Measurements from ENCODE around the gene SPOPL.
A peak's percentile ranks its signal among the peaks of the same experiment; 100 is the strongest.
"Not testable (repeated sequence)": the region's sequence is repeated elsewhere in the genome, so short reads cannot be mapped to it uniquely, and the experiment has no call there.

The SPOPL gene

DNA sequence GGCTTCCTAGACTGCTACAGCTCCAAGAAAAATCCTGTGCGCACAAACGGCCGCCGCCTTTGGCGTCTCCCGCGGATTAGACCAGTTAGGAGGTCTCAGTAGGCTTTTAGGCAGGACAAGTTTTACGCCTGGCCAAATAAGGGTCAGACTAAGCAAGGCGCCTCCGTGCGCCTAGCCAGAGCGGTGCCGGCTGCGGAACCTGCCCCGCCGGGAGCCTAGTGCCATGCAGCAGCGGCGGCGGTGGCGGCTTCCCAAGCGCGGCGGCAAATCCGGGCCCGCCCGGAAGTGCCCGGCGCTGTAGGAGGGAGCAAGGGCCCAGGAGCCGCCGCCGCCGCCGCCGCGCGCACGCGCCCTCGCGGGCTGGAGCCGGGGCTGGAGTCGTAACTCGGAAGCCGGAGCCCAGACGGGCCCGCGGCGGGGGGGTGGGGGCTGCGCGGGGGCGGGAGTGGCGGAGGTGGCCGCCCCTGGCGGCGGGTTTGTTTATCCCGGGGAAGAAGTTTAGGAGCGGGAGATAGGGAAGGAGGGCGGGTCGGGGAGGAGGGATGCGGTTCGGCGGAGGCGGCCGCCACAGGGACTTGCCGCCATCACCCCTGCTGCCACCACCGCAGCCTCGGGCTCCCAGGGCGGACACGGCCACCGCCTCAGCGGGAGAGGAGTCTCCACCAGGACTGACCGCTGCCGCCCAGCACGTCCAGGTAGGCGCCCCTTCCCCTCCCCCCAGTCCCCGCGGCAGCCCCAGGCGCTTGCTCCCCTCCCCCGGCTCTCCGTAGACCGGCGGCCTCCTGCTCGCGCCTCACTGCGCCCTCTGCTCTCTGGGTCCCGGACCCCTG, at the start of gene SPOPL:
Gene SPOPL, plus strand, starts transcription at position 346 of the 830 bp plus-strand sequence. CDS start 48,447 bp downstream, outside the sequence.
- DNase-seq (ENCODE audit: low read depth in 3 of 3) = peak; percentile 72 to 74 (median 73)

DNA sequence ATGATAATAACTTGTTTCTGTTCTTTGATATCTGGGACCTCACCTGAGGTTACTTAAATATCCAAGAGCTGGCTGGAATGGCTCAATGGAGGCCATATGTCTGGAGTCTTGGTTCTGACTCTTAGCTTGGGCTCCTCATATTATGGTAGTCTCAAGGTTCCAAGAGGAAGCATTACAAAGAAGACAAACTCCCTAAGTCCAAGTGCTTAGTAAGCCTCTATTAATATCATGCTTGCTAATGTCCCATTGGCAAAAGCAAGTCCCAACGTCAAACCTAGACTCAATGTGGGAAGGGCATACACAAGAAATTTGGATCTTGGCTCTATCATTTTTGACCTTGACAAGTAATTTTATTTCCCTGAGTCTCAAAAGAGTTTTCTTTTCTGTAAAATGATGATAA, 49.2 kb upstream of the SPOPL start:
- DNase-seq (ENCODE audit: low read depth in 3 of 3) = no peak

DNA sequence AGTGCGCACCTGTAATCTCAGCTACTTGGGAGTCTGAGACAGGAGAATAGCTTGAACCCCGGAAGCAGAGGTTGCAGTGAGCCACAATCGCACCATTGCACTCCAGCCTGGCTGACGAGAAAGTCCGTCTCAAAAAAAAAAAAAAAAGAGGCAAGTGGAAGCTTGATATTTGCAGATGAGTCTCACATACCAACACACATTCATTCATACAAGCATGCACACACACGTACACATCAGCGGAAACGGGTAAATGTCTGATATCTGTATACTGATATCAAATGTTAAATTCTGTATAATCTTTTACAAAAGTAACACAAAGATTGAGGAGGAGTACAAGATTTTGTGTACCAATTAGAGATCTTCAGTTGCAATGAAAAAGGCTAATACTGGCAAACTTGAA, 47.8 kb upstream of the SPOPL start:
- no peak for DNase-seq (ENCODE audit: low read depth in 3 of 3)

DNA sequence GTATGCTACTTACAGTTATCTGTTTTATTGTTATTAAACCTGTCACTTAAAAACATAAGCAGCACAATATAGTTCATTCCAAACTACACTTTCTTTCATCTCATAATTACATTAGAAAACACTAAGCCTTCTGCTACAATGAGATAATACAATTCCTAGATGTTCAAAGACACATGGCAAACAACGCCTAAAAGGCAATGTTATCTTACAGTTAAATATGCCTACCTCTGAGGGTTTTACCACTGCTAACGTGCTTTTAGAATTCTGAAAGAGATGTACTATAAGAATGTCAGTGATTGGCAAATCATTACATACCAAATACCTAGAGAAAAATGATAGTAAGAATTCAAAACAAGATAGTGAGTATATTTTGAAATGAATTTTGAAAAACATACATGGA, 46.8 kb upstream of the SPOPL start:
- no peak for DNase-seq (ENCODE audit: low read depth in 3 of 3)

DNA sequence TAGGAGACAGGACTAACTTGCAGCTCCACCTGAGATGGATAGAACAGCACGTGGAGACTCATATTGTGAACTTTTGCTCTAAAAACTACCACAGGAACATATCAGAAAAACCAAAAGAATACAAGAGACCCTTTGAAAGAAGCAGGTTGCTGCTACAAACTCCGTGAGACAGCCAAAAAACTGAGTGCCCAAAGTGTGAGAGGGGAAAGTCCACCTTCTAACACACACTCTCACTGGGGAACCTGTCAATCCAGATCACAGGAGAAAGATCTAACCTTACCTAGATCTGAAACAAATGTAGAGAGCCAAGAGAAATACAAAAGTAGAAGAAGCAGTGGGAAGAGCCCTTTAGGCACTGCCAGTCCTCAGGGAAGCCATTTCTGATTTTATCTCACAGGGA, 46.3 kb upstream of the SPOPL start:
- DNase-seq (ENCODE audit: low read depth in 3 of 3) = no peak

DNA sequence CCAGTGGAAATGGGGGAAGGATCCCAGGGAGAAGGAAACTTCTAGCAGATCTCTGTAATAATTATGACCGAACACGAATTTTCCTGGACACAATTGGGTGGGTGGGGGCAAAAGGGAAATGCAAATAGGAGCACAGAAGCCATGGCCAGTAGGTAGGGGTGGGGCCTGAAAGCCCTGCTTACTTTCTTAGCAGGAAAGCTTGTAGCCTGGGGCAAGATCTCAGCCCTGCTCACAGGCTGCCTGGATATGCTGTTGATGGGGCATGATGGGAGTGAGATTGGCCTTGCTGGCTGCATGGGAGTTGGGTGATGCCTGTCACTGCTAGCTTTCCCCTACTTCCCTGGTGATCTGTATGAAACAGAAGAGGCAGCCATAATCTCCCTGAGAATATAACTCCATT, 45.9 kb upstream of the SPOPL start:
- DNase-seq (ENCODE audit: low read depth in 3 of 3) = no peak

DNA sequence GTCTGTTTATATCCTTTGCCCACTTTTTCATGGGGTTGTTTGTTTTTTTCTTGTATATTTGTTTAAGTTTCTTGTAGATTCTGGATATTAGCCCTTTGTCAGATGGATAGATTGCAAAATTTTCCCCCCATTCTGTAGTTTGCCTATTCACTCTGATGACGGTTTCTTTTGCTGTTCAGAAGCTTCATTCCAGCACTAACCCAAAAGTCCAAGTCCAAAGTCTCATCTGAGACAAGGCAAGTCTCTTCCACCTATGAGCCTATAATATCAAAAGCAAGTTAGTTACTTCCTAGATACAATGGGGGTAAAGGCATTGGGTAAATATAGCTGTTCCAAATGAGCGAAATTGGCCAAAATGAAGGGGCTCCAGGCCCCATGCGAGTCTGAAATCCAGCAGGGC, 38.9 kb upstream of the SPOPL start:
- DNase-seq (ENCODE audit: low read depth in 3 of 3) = not testable (repeated sequence)

DNA sequence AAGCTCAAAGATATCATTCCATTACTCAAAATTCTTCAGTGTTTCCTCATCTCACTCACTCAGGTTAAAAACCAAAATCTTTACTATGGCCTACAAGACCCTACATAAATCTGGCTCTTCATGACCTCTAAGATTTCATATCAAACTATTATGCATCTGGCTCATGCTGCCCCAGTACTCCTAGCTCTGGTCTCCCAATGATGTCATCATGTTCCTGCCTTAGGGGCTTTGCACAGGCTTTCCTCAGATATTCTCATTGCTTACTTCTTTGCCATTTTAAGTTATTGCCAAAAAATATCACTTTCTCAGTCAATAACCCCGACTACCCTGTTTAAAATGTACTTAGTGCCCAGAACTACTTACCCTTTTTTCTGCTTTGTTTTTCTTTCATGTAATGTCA, 33.0 kb upstream of the SPOPL start:
- no peak for DNase-seq (ENCODE audit: low read depth in 3 of 3)

DNA sequence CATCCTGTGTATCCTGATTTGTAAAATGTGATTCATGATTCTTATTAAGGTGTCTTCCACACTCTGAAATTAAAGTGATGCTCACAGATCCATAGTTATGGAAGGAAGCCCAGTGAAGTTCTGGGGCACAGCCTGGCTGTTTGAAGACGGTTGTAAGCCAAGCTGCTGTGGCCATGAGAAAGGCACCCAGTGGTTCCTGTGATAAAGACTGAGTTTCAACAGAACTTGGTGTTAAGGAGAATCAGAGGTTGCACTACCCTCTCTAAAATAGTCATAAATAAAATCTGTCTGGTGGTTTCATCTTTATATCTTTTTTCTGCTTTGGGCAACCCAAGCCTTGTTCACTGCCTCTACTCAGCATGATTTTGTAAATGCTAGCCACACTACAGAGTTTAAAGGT, 32.2 kb upstream of the SPOPL start:
- no peak for DNase-seq (ENCODE audit: low read depth in 3 of 3)

DNA sequence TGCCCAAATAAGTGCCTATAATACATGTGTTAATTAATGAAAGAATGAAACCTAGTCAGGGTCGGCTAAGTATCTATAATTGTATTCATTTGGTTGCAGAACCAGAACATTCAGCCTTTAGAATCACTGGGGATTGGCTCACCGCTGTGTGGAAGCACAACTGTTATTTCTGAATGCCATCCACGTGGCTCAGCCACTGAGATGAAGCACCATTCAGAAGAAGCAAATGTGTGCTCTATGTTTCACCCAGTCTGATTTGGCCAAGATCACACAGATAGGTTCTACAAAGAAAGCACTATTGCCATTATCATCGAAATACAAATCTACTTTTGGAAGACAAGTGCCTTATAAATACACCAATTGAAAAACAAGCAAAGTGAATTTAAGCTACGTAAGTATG, 30.6 kb upstream of the SPOPL start:
- DNase-seq (ENCODE audit: low read depth in 3 of 3) = no peak

DNA sequence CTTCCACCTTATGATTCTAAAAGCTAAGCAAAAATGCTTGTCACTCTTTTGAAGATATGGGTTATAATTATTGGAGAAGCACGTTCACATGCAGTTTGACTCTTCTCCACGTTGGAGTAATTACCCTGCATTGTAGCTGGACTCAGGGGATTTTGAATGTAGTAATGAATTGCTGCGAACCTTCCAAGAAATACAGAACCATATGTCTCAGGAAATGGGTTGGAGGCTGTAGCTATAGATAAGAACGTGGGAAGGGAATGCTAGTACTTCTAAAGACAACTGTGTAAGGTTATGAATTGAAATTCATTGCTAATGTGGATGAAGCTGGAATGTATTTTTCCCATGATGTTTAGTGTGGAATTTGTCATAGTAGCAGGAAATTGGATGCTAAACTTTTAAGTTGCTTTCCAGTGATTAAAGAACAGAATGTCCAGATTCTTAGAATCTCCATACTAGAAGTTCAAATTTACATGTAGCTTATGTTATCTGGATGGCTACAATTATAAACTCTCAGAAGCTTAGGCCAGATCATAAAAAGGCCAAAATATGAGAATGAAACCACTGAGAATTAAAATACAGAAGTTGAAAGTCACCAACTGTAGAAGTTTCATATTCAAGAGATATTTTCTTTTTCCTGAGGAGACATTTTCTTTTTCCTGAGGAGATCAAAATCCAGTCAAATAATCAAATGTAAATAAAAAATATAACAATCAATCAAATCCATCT, 27.3 kb upstream of the SPOPL start:
- no peak for DNase-seq (ENCODE audit: low read depth in 3 of 3)

DNA sequence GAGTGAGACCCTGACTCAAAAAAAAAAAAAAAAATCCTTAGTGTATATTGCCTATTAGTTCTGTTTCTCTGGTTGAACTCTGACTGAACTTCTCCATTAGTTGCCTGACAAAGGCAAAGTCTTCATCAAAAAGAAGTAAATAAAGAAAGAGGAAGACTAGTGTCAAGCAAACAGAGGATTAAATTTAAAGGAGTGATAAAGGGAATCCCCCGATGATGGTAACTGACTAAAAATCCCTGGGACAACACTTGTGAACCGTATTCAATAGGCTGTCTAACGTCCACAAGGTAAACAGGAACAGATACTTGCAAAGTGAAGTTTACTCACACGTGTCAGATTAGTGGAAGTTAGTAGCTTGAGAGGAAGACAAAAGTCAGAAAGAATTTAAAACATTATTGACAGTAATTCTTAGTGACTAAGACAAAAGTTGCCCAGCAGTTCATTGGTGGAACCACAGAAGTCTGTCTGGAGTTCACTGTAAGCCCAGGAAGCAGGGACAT, 26.2 kb upstream of the SPOPL start:
- DNase-seq (ENCODE audit: low read depth in 3 of 3) = no peak

DNA sequence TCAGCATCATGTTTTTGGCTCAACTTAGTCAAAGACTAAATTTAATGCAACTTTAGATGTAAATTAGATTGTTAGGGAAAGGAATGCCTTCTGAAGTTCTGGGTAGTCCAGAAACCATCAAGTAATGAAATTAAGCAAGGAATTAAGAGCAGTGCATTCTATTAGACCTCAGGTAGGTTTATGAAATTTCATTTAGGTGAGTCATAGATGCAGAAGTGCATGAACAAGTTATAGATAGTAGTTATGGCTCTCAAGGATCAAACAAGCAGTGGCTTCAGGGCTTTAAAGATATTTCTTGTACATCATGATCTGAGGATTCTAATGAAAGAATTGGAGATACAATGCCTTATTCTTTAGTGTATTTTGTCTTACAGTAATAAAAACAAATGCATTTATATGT, 25.4 kb upstream of the SPOPL start:
- DNase-seq (ENCODE audit: low read depth in 3 of 3) = no peak

DNA sequence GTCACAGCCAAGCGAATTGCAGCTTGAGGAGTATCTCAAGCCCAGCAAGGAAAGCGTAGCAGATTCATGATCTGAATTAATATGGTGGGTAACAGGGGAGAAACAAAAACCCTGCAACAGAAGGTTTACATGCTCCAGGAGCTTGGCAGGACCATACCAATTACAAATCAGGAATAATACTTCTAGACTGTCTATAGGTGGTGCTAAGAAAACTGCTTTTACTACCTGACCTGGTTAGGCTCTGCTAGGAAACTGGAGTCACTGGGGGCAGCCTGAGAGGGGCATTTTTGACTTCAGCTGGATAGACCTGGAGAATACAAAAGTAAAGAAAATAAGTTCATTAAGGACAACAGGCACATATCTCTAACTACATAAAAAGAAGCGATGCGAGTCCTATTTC, 24.6 kb upstream of the SPOPL start:
- no peak for DNase-seq (ENCODE audit: low read depth in 3 of 3)

DNA sequence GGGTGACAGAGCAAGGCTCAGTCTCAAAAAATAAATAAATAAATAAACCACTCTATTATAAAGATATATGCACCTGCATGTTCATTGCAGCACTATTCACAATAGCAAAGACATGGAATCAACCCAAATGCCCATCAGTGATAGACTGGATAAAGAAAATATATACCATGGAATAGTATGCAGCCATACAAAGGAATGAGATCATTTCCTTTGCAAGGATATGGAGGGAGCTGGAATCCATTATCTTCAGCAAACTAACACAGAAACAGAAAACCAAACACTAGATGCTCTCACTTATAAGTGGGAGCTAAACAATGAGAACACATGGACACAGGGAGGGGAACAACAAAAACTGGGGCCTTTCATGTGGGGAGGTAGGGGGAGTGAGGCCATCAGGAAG, 18.8 kb upstream of the SPOPL start:
- DNase-seq (ENCODE audit: low read depth in 3 of 3) = not testable (repeated sequence)

DNA sequence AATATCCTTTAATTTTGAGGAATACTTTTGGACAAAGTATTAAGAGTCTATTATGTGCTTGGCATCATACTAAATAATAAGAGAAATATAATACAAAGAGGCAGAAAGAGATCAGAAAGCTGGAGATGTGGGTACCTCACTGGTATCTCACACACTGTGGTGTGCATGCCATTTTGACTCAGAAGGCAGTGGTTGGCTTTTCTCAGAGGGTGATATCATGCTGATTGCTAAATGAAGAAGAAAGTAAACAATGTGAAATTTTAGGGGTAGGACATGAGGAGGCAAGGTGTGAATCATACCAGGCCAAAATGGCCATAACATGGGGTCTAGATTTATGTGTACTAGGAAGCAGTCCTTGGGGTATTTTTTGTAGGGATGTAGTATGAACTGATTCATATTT, 16.6 kb upstream of the SPOPL start:
- DNase-seq (ENCODE audit: low read depth in 3 of 3) = no peak

DNA sequence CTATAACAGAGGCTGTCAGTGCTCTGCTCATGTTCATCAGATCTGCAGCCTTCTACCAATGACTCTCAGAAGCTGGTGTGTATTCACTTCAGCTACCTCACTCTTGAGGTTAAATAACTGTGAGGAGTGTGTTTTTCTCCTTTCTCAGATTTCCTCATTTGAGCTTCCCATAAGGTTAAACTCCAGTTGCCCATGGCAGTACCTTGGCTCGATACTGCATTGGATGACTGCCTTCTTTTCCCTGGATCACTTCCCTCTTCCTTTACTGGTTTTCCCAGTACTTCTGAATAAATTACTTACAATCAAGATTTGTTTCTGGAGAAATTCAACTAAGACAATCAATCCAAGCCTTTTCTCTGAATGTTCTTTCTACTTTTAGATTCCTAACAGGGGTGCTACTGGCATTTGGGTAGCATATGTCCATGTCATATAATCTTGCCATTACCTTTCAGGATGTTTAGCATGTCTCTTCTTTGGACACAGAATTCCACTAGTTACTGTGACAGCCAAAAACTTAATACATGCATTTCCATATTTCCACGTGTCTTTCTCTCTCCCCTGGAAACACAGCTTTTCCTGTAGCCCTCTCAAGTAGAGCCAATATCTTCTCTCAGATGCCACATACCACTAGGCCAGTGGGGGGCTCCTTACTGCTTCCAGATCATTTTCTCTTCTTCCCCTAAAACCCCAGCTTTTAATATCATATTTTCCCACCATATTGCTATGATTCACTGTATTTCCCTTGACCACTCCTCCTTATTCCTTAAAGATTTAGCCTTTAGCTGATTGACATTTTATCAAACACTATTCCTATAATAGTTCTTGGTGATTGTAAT, 15.0 kb upstream of the SPOPL start:
- DNase-seq (ENCODE audit: low read depth in 3 of 3) = no peak

DNA sequence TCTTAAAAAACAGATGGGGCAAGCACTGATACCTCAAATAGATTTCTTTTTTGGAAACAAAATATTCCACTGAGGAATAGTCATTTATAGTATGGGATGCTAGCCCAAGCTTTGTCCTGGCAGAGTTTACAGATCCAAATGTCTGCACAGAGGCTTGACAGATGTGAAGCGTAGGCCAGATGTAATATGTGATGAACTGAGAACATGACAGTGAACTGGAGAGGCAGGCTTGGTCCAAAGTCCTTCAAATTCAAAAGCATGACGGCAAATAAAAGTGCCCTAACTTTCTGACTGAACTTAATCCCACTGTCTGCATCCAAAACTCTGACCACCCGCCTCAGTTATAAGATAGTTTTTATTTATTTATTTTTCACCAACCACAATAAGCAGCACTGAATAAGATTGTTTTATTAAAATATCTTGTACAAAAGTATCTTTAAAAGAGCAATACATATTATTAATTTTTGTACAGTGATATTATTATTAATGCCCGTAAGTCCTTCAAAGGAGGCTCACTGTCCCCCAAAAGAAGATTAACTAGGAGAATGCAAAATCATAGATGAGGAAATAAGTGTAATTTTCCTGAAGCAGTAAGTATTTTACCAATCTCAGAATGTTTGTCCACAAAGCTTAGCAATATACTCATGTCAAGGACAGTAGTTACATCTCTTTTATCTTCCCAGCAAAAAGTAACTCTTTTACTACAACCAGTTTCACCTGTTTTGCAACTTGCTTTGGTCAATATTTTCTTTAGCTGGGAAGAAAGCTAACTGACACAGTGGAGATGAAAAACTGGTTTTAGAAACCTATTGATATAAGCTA, 10.7 kb upstream of the SPOPL start:
- no peak for DNase-seq (ENCODE audit: low read depth in 3 of 3)

DNA sequence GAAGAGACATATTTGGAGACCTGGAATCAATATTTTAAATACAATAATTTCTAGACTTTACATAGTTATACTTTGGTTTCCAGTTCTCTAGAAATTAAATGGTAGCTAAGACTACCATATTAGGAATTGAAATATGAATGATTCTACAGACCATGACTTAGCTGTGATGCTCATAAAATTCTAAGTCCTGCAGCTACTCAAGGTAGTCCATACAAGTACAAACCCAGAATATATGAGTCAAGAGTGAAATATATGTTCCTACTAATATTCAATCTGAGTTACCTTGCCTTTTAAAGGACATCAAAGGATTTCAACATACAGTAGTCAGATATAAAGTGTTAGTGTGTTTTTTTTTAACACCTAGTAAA, 10.1 kb upstream of the SPOPL start:
- no peak for DNase-seq (ENCODE audit: low read depth in 3 of 3)

DNA sequence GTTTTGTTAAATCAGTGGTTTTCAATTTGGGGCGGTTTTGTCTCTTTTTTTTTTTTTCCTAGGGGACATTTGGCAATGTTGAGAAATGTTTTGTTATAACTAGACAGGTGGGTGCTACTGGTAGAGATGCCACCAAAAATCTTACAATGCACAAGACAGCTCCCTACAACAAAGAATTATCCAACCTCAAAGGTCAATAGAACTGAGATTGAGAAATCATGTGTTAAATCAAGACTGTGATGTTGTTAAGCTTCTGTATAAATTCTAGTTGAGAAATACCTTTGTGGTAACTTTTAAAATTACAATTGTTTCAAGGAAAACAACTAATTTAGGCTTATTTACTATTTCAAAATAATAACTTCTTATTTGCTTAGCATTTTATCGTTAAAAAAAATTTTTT, 9.4 kb upstream of the SPOPL start:
- DNase-seq (ENCODE audit: low read depth in 3 of 3) = no peak

DNA sequence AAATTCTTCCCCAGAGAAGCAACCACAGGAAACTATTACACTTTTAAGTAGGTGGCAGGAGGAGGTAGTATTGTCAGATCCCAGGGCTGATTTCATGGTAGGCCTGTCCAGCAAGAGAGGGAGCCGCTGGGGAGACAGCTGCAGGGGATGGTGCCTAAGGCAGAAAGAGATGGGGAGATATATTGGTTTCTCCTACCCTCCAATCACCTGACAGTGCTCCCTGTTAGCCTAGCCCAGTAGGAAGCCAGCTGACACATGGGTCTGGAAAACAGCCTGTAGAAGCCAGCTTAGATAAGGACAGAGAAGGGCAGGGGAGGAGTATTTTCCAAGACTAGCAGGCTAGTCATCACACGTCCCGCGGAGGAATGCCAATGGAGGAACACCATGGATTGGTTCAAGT, 8.2 kb upstream of the SPOPL start:
- no peak for DNase-seq (ENCODE audit: low read depth in 3 of 3)
